Stimulated activated CD8-positive, alpha-beta memory T cell treated with anti-CD3 and anti-CD28 coated beads, Interleukin-4, amount 100 ng/mL, for 1 hour (primary cell): ENCODE measurements around the gene HOXB2.

Experiments
- DNase-seq, 2 donors: peaks; one replicate each; pipeline ENCODE4 v3.0.0-alpha.2; 2020; ENCODE audit warnings: low read depth in 2 of 2, low spot score in 1 of 2

Gene HOXB2

GRCh38 chr17:48565925-48566710 lies 21.2 kb upstream of the HOXB2 start:
- DNase-seq, result no peak

GRCh38 chr17:48565022-48565554 lies 20.2 kb upstream of the HOXB2 start:
- DNase-seq, result no peak

- DNase-seq, result no peak
These were observed 19.5 kb upstream of the HOXB2 start for GRCh38 chr17:48564188-48565021.

- no peak for DNase-seq
These were observed 18.9 kb upstream of the HOXB2 start for GRCh38 chr17:48563867-48564187.

- no peak for DNase-seq
These were observed 18.5 kb upstream of the HOXB2 start for GRCh38 chr17:48563385-48563838.

- DNase-seq, result no peak
These were observed 18.0 kb upstream of the HOXB2 start for GRCh38 chr17:48562934-48563333.

GRCh38 chr17:48561884-48562810 lies 17.2 kb upstream of the HOXB2 start:
- DNase-seq, result no peak

GRCh38 chr17:48559840-48560817 lies 15.2 kb upstream of the HOXB2 start:
- no peak for DNase-seq

GRCh38 chr17:48559122-48559839 lies 14.4 kb upstream of the HOXB2 start:
- no peak for DNase-seq

GRCh38 chr17:48558831-48559121 lies 13.9 kb upstream of the HOXB2 start:
- DNase-seq, result no peak

- no peak for DNase-seq
These were observed 13.3 kb upstream of the HOXB2 start for GRCh38 chr17:48558057-48558830.

- DNase-seq, result no peak
These were observed 11.9 kb upstream of the HOXB2 start for GRCh38 chr17:48556576-48557401.

- DNase-seq, result no peak
These were observed 11.3 kb upstream of the HOXB2 start for GRCh38 chr17:48556229-48556575.

- DNase-seq, result no peak
These were observed 10.6 kb upstream of the HOXB2 start for GRCh38 chr17:48555258-48556228.

- DNase-seq, result no peak
These were observed 9.7 kb upstream of the HOXB2 start for GRCh38 chr17:48554412-48555257.

- no peak for DNase-seq
These were observed 8.9 kb upstream of the HOXB2 start for GRCh38 chr17:48553826-48554225.
